Ovary (tissue), 3 donors: Measurements from ENCODE around the gene SORBS1.

Experiments
- EP300 ChIP-seq: sonication (generic); formaldehyde crosslinking; IDR thresholded peaks from one replicate; pipeline ENCODE4 v1.6.1; 2017; ENCODE audit warnings: antibody characterized with exemption
- TF ChIP-seq, protein P1 (sequence below), 3 donors: fragments of 450-650 bp in 2 of 3; fragments of 200-600 bp in 1 of 3; IDR thresholded peaks; one replicate each; pipeline versions ENCODE4 v1.5.1 to v1.8.0; 2016 to 2022; ENCODE audit warnings: antibody characterized with exemption in 3 of 3, mild to moderate bottlenecking in 1 of 3
- donor health status: DM: no; HTN: no; CAD: no.

DNA sequence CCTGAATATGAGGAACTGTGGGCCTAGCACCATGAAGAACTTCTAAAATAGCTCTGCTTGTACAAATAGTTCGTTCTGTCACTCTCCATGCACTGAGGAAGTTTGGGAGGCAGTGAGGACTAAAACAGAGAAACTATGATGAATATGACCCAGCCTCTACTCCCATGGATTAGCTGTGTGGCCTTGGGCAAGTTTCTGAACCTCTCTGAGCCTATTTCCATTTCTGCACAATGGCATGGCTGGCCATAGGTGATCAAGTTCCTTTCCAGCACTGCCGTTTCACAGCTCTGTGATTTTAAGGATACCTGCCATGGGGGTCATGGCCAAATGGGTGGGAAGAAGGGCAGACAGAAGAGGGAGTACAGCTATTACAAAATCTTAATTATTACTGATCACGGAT, 57.6 kb downstream of the SORBS1 start:
- TF ChIP-seq, protein P1, sequence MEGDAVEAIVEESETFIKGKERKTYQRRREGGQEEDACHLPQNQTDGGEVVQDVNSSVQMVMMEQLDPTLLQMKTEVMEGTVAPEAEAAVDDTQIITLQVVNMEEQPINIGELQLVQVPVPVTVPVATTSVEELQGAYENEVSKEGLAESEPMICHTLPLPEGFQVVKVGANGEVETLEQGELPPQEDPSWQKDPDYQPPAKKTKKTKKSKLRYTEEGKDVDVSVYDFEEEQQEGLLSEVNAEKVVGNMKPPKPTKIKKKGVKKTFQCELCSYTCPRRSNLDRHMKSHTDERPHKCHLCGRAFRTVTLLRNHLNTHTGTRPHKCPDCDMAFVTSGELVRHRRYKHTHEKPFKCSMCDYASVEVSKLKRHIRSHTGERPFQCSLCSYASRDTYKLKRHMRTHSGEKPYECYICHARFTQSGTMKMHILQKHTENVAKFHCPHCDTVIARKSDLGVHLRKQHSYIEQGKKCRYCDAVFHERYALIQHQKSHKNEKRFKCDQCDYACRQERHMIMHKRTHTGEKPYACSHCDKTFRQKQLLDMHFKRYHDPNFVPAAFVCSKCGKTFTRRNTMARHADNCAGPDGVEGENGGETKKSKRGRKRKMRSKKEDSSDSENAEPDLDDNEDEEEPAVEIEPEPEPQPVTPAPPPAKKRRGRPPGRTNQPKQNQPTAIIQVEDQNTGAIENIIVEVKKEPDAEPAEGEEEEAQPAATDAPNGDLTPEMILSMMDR (IDR thresholded peaks at IDR 0.05), result no peak
- no peak for TF ChIP-seq EP300
